Brain microvascular endothelial cell (primary cell): ENCODE data around the gene LGALSL.

ENCODE experiments used
- DNase-seq: peaks from one replicate; pipeline ENCODE4 v3.0.0-alpha.2; 2020
- H3K27ac ChIP-seq: fragments of 250-450 bp; sonication (Bioruptor Pico); 2 replicates; pipeline ENCODE4 v1.5.1; 2020; ENCODE audit warnings: mild to moderate bottlenecking, moderate library complexity
- H3K27me3 ChIP-seq: fragments of 250-450 bp; sonication (Bioruptor Pico); replicated peaks from 2 replicates; pipeline ENCODE4 v1.5.1; 2020; ENCODE audit warnings: mild to moderate bottlenecking
- H3K36me3 ChIP-seq: fragments of 250-450 bp; sonication (Bioruptor Pico); replicated peaks from 2 replicates; pipeline ENCODE4 v1.5.1; 2020; ENCODE audit warnings: mild to moderate bottlenecking
- H3K4me3 ChIP-seq: 2 replicates; pipeline ENCODE4 v1.5.1; 2011; ENCODE audit warnings: low read depth, mild to moderate bottlenecking, control low read depth, low read length, moderate library complexity
- CTCF ChIP-seq: IDR thresholded peaks from 2 replicates; pipeline ENCODE4 v1.5.1; 2011; ENCODE audit warnings: low read depth, mild to moderate bottlenecking, moderate library complexity, low read length, control low read depth, inconsistent platforms; ENCODE audit errors: missing control alignments
- in situ Hi-C: cut with HindIII; loops from 2 replicates; pipeline ENCODE4 v1.10.0; 2017; ENCODE audit warnings: low sequenced_read_pairs, low pct_ligation_motif_present

The LGALSL gene

GRCh38 chr2:64447317-64448040 lies 6.5 kb upstream of the LGALSL start:
- Histone ChIP-seq H3K36me3 (no peaks in the 10 kb centered on the region), H3K4me3 (no peak overlapping the region), H3K27me3 (peaks cover 4% of the 10 kb centered on the region), H3K27ac (no peak overlapping the region)
- in situ Hi-C loops = no loop called here
- no peak for TF ChIP-seq CTCF
- no peak for DNase-seq

- no peaks in the 10 kb centered on the region for H3K36me3 ChIP-seq
- TF ChIP-seq CTCF = no peak
- no peak overlapping the region for H3K4me3 ChIP-seq
- no peak for DNase-seq
- H3K27ac ChIP-seq = no peak overlapping the region
- H3K27me3 ChIP-seq = peaks cover 2% of the 10 kb centered on the region
- in situ Hi-C loops = no loop called here
Measured at GRCh38 chr2:64448041-64448426, 5.9 kb upstream of the LGALSL start.

GRCh38 chr2:64451051-64451450 lies 2.9 kb upstream of the LGALSL start:
- DNase-seq = no peak
- H3K4me3 ChIP-seq = no peak overlapping the region
- H3K27ac ChIP-seq = no peak overlapping the region
- in situ Hi-C loops = no loop called here
- H3K36me3 ChIP-seq = no peaks in the 10 kb centered on the region
- H3K27me3 ChIP-seq = peaks cover 2% of the 10 kb centered on the region
- TF ChIP-seq CTCF = no peak

GRCh38 chr2:64454386-64455332 lies 697 bp downstream of the LGALSL start:
- in situ Hi-C loops = no loop called here
- DNase-seq = no peak
- no peak for TF ChIP-seq CTCF
- Histone ChIP-seq H3K4me3 (peak overlapping the region; percentile 53), H3K36me3 (no peaks in the 10 kb centered on the region), H3K27ac (no peak overlapping the region), H3K27me3 (peaks cover 2% of the 10 kb centered on the region)

- in situ Hi-C loops = no loop called here
- H3K27ac ChIP-seq = no peak overlapping the region
- no peak for TF ChIP-seq CTCF
- no peak for DNase-seq
- H3K27me3 ChIP-seq = peaks cover 2% of the 10 kb centered on the region
- H3K36me3 ChIP-seq = no peaks in the 10 kb centered on the region
- no peak overlapping the region for H3K4me3 ChIP-seq
Measured at GRCh38 chr2:64455545-64455944, 1.6 kb downstream of the LGALSL start.
